ENCODE results near the gene SOX11.
"Not testable (repeated sequence)": the region's sequence is repeated elsewhere in the genome, so short reads cannot be mapped to it uniquely, and the experiment has no call there.

The SOX11 gene

DNA sequence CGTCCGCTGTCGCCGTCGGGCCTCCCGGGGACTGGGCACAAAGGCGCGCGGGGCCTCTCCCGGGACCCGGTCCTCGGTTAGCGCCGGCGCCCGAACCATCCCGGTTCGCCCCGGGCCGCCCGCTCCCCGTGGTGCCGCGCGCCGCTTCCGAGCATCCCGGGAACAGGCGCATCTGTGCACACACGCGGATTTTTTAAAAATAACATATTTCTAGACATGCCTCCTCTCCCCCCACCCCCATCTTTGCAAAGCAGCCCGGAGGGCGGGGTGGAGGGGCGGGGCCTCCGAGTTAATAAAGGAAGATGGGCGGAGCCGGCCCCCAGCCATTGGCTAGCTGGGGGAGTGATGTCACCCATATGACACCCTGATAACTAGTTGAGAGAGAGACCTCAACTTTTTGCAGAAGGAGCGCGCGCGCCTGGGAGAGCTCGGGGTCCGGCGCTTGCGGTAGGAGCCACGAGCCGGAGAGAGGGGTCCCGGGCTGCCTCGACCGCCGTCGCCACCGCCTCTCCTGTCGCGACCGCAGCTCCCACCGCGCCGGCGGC lies at the start of gene SOX11:
Gene SOX11 (plus strand): TSS at position 400 of the 545 bp plus-strand sequence. CDS start 338 bp downstream, outside the sequence.
- DNase-seq (ENCODE audit: low read depth in 2 of 3, low spot score in 1 of 3) = no peak

DNA sequence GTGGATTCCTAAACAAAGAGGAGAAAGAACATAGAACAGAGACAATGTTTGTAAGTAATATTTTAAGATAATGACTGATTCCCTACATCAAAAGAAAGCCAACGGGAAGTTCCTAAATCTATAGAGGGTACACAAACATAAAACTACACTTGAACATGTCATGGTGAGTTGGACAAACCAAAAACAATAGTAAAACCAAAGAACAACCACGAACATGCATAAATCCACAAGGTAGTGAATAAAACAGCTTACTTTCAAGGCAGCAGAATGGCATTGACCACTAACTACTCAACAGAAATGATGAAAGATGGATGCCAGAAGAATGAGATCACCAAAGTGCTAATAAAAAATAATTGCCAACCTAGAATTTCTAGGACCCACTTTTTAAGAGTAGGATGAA lies 39.5 kb upstream of the SOX11 start:
- DNase-seq (ENCODE audit: low read depth in 2 of 3, low spot score in 1 of 3) = not testable (repeated sequence)

DNA sequence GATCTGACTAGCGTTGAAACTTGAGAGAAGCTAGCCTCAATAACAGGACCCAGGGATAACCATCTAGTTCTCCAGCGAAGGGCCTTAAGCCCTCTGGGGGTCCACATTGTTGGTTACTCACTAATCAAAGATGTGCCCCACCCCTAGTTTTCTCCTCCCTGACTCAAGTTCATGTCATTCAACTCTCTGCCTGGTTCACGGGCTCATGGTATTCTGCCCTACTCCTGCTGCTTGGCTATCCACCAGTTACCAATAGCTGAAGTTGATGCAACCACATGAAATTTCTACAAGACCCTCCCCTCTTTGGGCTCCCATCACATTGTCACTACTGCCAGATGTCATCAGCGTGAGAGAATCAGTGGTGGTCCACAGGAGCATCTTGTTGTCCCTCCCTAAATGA lies 38.4 kb upstream of the SOX11 start:
- not testable (repeated sequence) for DNase-seq (ENCODE audit: low read depth in 2 of 3, low spot score in 1 of 3)

DNA sequence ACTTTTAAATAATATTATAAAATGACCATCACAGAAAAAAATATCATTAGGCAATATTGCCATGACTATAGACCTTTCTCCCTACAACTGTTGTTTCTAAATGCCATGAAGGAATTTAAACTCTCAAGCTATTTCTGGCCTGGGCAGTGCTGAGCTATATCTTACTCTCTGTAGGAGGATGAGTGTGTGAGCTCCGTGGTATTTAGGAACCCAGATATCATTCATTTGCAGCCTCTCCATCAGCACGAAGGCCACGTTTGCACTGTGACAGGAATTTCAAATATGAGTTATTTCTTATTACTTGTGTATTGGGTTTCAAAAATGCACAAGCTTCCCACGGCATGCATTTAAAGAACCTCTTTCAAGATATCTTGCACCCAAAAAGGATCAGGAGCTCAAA lies 35.0 kb upstream of the SOX11 start:
- DNase-seq (ENCODE audit: low read depth in 2 of 3, low spot score in 1 of 3) = no peak

DNA sequence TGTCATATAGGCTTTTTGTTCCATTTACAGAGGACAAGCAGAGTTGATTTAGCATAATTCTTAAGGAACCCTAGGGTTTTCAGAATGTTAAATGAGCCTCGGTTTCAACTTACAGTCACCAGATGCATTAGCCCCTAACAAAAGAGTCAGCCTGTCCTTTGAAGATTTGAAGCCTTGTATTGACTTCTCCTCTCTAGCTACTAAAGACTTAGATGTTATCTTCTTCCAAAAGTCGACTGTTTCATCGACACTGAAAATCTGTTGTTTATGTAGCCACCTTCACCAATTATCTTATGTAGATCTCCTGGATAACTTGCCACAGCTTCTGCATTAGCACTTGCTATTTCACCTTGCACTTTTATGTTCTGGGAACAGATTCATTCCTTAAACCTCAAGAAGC lies 31.6 kb upstream of the SOX11 start:
- no peak for DNase-seq (ENCODE audit: low read depth in 2 of 3, low spot score in 1 of 3)

DNA sequence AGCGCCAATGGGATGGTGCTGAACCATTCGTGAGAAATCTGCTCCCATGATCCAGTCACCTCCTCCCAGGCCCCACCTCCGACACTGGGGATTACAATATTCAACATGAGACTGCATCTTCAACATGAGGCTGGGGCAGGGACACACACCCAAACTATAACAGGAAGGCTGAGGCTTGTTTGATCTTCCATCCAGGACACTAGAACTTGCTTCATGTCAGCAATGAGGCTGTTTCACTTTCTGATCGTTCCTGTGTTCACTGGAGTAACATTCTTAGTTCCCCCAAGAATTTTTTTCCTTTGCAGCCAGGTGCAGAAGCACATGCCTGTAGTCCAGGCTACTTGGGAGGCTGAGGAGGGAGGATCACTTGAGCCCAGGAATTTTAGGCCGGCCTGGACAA lies 30.8 kb upstream of the SOX11 start:
- DNase-seq (ENCODE audit: low read depth in 2 of 3, low spot score in 1 of 3) = no peak

DNA sequence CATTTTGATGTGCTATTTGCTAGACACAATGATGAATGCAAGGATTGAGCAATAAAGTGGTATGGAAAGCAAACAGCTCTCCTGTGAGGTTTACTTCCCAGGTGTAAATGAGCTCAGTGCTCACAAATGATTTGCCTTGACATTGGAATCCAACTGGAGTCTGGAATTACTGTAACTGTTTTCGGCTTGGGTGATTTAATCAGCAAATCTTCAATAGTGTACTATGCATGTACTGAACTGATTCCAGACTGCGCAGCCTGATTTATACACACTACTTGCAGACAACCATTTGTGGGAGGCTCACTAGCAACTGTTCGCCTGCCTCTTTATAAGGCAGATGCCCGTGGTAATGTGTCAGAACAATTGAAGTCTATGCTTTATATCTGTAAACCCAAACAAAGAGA lies 27.9 kb upstream of the SOX11 start:
- DNase-seq (ENCODE audit: low read depth in 2 of 3, low spot score in 1 of 3) = no peak

DNA sequence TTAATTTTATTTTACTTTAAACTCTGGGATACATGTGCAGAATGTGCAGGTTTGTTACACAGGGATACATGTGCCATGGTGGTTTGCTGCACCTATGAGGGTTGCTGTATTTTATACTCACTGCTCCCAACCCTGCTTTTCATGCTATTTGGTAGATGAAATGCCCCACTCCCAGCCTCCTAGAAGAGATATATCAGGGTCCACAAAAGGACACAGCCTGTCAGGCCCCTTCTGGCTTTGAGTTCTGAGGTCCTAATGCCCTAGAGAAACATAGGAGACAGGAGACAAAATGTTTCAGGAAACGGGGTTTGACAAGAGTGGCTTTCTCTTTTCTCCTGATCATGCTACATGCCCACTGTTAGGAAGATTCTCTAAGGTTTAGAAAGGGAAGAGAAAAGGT lies 27.1 kb upstream of the SOX11 start:
- no peak for DNase-seq (ENCODE audit: low read depth in 2 of 3, low spot score in 1 of 3)

DNA sequence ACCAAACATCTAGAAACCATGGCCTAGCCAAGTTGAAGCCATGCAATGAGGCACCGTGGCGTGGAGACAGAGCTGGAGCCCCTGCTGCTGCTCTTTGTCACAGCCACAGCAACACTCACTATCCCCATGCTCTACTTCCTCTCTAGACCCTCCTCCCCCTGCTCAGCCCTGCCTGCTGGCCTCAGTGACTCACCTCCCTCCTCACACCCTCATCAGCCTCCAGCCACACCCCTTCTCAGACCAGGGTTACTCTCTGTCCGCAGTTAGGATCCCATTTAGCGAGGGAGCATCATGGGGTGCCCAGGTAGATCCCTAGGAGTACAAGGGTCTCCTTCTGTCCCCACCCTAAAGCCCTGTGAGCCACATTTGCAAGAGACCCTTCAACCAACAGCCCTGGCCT lies 25.4 kb upstream of the SOX11 start:
- DNase-seq (ENCODE audit: low read depth in 2 of 3, low spot score in 1 of 3) = no peak

DNA sequence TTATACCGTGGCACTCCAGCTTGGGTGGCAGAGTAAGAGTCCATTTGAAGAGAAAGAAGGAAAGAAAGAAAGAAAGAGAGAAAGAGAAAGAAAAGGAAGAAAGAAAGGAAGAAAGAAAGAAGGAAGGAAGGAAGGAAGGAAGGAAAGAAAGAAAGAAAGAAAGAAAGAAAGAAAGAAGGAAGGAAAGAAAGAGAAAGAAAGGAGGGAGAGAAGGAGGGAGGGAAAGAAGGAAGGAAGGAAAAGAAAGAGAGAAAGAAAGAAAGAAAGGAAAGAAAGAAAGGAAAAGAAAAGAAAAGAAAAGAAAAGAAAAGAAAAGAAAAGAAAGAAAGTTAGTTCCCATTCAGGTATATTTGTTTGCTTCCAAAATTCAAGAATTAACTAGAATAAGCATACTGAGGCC lies 24.5 kb upstream of the SOX11 start:
- DNase-seq (ENCODE audit: low read depth in 2 of 3, low spot score in 1 of 3) = not testable (repeated sequence)

DNA sequence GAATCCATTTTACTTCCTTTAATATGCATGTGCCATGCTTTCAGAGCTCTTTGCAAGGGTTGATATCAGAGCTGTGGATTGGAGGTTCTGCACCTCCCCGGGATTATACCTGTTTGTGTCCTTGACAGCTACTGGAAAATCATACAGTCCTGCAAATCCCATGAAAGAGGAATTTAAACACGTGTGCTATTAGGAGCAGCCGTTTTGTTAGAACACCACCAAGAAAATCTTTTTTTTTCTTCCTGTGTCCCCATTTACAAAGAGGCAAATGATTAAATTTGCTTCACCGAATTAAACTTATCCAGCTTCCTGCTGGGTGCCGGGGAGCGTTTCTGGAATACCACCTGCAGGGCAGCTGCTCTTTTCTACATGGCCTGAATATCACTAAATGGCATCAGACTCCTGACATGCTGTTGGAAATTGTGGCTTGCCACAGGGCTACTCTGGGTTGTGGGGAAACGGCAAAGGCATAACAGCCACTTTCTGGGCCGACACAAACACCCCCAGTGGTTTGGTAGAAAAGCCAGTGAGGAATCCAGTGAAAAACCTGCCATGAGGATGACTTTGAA lies 23.4 kb upstream of the SOX11 start:
- no peak for DNase-seq (ENCODE audit: low read depth in 2 of 3, low spot score in 1 of 3)

DNA sequence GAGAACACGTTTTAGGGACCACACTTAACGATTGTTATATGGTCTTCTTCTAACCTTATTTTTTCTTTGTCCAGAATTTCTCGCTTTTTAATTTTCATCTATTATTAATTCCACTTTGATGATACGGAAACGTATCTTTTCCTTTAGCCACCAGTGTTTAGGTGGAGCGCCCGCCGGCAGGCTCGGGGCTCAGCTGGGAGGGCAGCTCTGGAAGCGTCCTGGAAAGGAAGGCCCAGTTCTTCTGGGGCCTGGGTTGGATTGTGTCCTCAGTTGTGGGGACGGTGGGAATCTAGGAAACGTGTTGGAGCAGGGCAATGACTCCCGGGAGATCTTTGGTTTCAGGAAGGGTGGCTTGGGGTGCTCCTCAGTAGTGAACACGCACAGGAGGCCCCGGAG lies 19.4 kb upstream of the SOX11 start:
- no peak for DNase-seq (ENCODE audit: low read depth in 2 of 3, low spot score in 1 of 3)

DNA sequence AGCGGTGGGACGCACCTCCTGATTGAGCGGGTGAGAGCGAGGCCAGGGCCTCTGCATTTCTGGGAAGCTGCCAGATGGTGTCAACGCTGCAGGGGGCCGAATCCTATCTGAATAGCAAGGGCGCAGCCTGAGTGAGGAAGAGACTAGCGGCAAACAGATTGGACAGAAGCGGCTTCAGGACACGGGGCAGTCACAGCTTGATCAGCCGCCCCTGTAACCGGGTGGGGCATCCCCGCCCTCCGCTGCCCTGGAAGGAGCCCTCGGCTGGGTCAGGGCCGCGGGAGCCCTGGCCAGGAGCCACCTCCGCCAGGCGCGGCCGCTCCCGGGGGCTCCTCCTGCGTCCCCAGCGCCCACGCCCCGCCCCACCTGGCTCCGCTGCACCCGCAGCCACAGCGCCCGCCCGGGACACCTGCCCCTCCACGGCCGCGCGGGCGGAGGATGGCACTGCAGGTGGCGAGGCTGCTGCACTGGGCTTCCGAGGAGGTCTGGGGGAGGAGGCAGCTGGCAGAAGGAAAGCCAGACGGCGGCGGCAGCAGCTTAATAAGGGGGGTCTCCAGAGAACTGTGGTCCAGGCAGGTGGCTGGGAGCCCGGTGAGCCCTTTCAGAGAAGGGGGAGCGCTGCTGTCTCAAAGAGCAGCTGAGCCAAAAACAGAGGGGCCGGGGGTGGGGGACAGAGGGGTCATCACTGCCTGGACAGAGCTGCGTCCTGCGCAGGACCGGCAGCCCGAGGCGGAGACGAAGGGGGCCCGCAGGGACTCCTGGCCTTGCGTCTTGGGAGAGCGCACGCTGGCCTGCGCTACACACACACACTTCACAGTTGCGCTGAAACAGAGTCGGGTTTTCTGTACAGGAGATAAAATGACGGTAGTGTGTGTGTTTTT lies 18.8 kb upstream of the SOX11 start:
- DNase-seq (ENCODE audit: low read depth in 2 of 3, low spot score in 1 of 3) = no peak

DNA sequence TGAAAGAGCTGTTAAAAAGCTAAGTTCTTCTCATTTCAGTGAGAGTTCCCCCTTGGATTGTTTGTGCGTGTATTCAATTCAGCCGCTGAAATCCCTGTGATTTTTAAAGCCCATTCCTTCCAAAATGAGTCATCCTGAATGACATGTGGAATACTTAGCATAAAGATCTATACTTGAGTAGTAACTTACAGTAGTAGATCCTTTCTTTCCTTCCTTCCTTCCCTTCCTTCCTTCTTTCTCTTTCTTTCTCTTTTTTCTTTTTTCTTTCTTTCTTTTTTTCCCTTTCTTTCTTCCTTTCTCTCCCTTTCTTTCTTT lies 18.2 kb upstream of the SOX11 start:
- no peak for DNase-seq (ENCODE audit: low read depth in 2 of 3, low spot score in 1 of 3)

DNA sequence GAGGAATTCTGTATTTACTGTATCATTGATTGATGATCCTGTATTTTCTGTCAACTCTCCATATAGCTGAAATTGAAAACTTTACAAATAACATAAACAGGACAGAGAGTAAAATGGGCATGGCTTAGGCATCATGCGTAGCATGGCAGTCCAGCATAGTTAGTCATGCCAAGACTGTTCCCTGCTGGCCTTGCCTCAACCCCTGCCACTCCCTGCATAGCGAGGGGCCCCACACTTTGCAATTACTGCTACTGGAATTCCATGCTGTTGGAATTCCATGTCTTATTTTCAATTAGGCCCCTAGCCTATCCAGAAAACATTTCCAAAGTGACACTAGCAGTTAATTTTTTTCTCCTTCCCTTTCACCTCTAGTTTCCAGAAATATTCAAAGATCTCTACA lies 15.1 kb upstream of the SOX11 start:
- DNase-seq (ENCODE audit: low read depth in 2 of 3, low spot score in 1 of 3) = no peak

DNA sequence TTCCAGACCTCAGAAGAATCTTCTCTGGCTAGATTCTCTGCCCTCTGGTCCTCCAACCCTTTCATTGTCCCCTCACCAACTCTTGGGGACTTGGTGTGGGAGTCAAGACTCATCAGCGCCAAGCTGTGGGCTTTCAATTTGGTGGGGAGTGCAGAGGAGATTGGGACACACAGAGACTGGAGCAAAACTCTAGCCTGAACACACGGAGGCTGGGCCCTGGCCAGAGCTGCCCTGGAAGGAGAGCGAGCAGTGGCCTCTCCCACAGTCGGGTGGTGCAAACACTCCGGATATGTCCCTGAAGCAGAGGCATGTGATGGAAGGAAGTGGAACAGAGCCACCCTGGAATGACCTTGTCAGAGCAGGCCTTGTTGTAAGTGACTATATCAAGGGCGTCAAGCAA lies 8.7 kb upstream of the SOX11 start:
- no peak for DNase-seq (ENCODE audit: low read depth in 2 of 3, low spot score in 1 of 3)

DNA sequence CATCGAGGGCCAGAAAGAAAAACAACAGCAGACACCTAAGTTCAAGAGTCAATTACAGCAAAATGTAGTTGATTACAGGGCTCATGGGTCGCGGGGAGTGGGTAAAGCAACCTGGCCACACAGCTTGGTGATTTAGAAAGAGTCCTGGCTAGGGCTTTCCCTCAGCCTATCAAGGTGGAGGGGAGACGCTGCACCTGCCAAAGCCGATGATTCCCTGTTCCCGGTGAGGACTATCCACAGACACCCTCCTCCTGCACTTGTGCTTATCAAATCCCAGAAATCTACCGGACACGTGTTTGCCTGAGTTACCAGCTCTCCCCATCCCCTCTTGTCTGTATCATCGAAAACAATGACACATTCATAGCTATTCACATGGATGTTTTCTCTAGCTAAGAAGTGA lies 7.0 kb upstream of the SOX11 start:
- no peak for DNase-seq (ENCODE audit: low read depth in 2 of 3, low spot score in 1 of 3)

DNA sequence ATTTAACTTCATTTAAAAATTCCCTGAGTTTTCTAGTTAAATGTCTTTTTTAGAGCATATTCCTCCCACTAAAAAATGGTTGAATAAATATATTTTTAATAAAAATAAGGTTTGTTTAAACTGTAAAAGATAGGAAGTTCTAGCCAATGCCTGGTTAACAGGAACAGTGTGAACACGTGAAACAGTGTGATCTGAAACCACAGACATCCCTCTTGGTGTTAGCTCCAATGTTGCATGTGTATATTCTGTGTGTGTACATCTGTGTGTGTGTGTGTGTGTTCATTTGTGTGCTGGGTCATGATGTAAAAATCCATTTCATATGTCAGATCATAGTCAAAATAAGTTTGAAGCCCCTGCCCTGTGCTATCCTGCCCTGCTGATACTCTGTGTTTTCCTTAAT lies 6.1 kb upstream of the SOX11 start:
- DNase-seq (ENCODE audit: low read depth in 2 of 3, low spot score in 1 of 3) = no peak

DNA sequence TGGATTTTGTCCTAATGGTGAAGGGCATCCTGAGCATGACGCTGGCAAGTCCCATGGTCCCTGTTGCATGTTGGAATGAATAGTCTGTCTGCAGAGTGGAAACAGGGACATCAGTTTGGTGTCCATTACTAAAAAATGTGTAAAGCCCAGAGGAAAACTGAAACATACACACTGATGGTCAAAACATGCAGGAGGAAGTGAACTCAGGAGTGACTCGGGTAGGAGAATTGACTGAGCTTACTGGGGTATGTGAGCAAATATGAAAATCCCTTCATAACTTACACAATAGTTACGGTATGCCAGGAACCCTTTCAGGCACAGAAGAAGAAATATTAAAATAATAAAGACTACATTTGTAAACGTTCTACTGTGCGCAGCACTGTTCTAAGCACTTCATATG lies 5.6 kb upstream of the SOX11 start:
- DNase-seq (ENCODE audit: low read depth in 2 of 3, low spot score in 1 of 3) = no peak

DNA sequence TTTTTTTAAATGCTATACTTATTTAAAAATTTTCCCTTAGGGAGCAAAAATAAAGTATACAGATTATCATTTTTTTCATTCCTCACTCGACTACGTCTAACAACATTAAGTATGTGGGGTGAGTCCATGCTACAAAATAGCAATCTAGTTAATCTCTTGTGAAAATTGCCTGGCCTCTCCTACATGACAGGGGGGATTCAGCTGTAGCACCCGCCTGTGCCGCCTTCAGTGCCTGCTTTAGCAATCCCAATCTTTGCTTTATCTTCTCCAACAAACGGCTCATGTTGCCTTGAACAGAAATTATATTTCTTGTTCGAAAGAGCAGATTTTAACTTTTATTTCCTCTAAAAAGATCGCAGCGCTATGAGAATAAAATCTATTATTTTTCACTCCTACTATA lies 2.4 kb upstream of the SOX11 start:
- no peak for DNase-seq (ENCODE audit: low read depth in 2 of 3, low spot score in 1 of 3)

DNA sequence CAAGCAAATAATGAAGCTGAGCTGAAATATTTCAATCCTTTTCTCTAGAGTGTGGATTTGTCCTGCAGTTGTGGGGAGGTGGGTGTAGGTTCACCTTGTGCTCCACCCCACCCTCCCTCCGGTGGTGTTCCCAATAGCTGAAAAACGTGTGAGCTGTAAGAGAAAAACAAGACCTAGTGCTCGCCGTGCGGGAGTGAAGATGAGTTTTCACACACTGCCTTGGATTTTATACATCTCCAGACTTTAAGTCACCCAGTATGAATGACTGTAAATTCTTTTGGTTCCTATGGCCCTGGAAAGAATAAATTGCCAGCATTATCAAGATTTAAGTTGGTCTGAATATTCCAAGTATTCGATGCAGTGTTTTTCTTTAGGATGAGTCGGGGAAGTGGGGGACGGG lies 1.9 kb upstream of the SOX11 start:
- DNase-seq (ENCODE audit: low read depth in 2 of 3, low spot score in 1 of 3) = no peak

DNA sequence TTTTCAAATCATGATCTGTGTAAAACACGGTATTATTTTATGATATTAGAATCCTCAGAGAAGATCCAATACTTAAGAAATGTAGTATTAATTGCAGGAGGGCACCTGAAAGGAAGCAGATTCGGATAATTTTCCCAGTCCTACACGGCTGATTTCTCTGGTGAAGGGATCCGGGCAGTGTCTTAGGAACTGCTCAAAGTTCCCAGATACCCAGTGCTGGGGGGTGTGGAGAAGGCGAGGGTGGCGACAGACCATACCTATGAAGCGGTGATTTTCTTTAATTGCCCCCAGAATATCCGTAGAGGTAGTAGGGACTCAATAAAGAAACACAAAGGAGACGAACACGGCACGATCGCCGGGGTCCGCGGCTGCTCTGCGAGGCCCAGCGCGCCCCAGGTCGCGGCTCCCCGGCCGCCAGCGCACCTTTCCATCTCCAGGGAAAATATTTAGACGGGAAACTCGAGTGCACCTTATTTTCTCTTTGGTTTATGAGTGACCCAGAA lies 1.4 kb upstream of the SOX11 start:
- no peak for DNase-seq (ENCODE audit: low read depth in 2 of 3, low spot score in 1 of 3)

Measured in stimulated activated CD4-positive, alpha-beta T cell treated with anti-CD3 and anti-CD28 coated beads, Interleukin-12 subunit alpha, Interleukin-12 subunit beta, amount 100 ng/mL, for 48 hours (primary cell).